Panc1 (cell line): Measurements from ENCODE around the gene SIAE. TPM values are rescaled to one million over a fixed set of nuclear protein-coding genes. Genes with fewer than 3 reads are reported as not detected.

Source experiments
- ATAC-seq: fragments of 200-7000 bp; cut with Tn5 transposase; 2 replicates; pipeline ENCODE4 v1.9.1; 2020; ENCODE audit warnings: mild to moderate bottlenecking, moderate library complexity
- BruUV-seq: library from RNA; stranded (reverse); fragments of 400-500 nt; replicated peaks from 2 replicates; lab custom pipeline; 2021; lab: Mats Ljungman, UMichigan
- CTCF ChIA-PET: fragments of 300-600 bp; sonication (Branson Sonifier 250); formaldehyde crosslinking; loops from one replicate; lab custom pipeline; 2022; ENCODE audit warnings: antibody characterized with exemption; lab: Charles Lee
- POLR2A ChIA-PET: fragments of 300-600 bp; sonication (Branson Sonifier 250); formaldehyde crosslinking; loops from one replicate; lab custom pipeline; 2022; ENCODE audit warnings: antibody characterized with exemption; lab: Charles Lee
- DNase-seq: peaks from one replicate; pipeline ENCODE4 v3.0.0-alpha.2; 2010; ENCODE audit warnings: low read depth, low spot score
- H3K27ac ChIP-seq: 2 replicates; pipeline ENCODE4 v1.5.1; 2011; ENCODE audit warnings: mild to moderate bottlenecking, low read length, inconsistent platforms
- H3K27me3 ChIP-seq: fragments of 200-500 bp; sonication (Bioruptor generic); 2 replicates; pipeline ENCODE4 v1.6.0; 2014; ENCODE audit warnings: low read length, inconsistent platforms; ENCODE audit not compliant: control insufficient read depth, insufficient read depth
- H3K36me3 ChIP-seq: fragments of 200-500 bp; sonication (Bioruptor generic); 2 replicates; pipeline ENCODE4 v1.5.1; 2014; ENCODE audit warnings: inconsistent platforms, mild to moderate bottlenecking, low read length, moderate library complexity; ENCODE audit not compliant: control insufficient read depth, insufficient read depth
- H3K4me1 ChIP-seq: 2 replicates; pipeline ENCODE4 v1.5.1; 2011; ENCODE audit warnings: inconsistent platforms, mild to moderate bottlenecking, low read length, moderate library complexity; ENCODE audit not compliant: control insufficient read depth, insufficient read depth
- H3K4me3 ChIP-seq, 2 experiments: 2 replicates each; pipeline ENCODE4 v1.5.1; 2011 to 2012; ENCODE audit warnings: low read depth in 2 of 2, low read length in 2 of 2, mild to moderate bottlenecking in 2 of 2, inconsistent platforms in 1 of 2, moderate library complexity in 1 of 2
- H3K9me3 ChIP-seq: fragments of 200-500 bp; sonication (Bioruptor generic); 2 replicates; pipeline ENCODE4 v1.5.1; 2014; ENCODE audit warnings: low read depth, mild to moderate bottlenecking, inconsistent platforms, low read length, moderate library complexity; ENCODE audit not compliant: control insufficient read depth, insufficient read depth
- POLR2AphosphoS5 ChIP-seq: IDR thresholded peaks from 2 replicates; pipeline ENCODE4 v1.6.1; 2012; ENCODE audit warnings: mild to moderate bottlenecking, low read depth, low read length, moderate library complexity
- SIN3A ChIP-seq: IDR thresholded peaks from 2 replicates; pipeline ENCODE4 v1.6.1; 2012; ENCODE audit warnings: low read depth, mild to moderate bottlenecking, low read length, moderate library complexity, borderline replicate concordance; ENCODE audit not compliant: insufficient read depth
- TCF7L2 ChIP-seq: IDR thresholded peaks from 2 replicates; pipeline ENCODE4 v1.6.1; 2011; ENCODE audit warnings: mild to moderate bottlenecking, low read depth, low read length, inconsistent platforms
- in situ Hi-C: cut with HindIII; loops from 2 replicates; pipeline ENCODE4 v1.10.0; 2016; ENCODE audit warnings: low sequenced_read_pairs, low pct_unique_long_range_greater_than_20kb
- intact Hi-C: fragments of 100-400 bp; cut with micrococcal nuclease; formaldehyde crosslinking; loops from one replicate; pipeline ENCODE4 v1.10.0; 2022; ENCODE audit not compliant: unreplicated experiment
- total RNA-seq: library from RNA; stranded (reverse); gene quantifications from one replicate; pipeline ENCODE4 v1.2.1, GENCODE V29; 2021; ENCODE audit not compliant: unreplicated experiment
- TF ChIP-seq, protein P1 (sequence below), 2 experiments: IDR thresholded peaks; 2 replicates each; pipeline ENCODE4 v1.6.1; 2011 to 2012; ENCODE audit warnings: low read depth in 2 of 2, control low read depth in 1 of 2, low read length in 1 of 2, mild to moderate bottlenecking in 1 of 2, moderate library complexity in 1 of 2; ENCODE audit not compliant: insufficient read depth in 1 of 2
- TF ChIP-seq, protein P2 (sequence below): fragments of 450-650 bp; IDR thresholded peaks from 2 replicates; pipeline ENCODE4 v1.5.1; 2017; ENCODE audit warnings: mild to moderate bottlenecking

Gene SIAE
- total RNA-seq, 1 experiment from 2014 or later, result 14.9 TPM

- Histone ChIP-seq H3K36me3 (no peaks in the 10 kb centered on the region), H3K27me3 (no peaks in the 10 kb centered on the region), H3K27ac (no peak overlapping the region), H3K4me3 (no peak overlapping the region), H3K4me1 (no peaks in the 10 kb centered on the region), H3K9me3 (no peaks in the 10 kb centered on the region)
- ATAC-seq (no peak), DNase-seq (no peak)
- BruUV-seq, result no TSS peak
- CTCF ChIA-PET, result no interaction called here
- intact Hi-C loops, result no loop called here
- TF ChIP-seq SIN3A (no peak), POLR2AphosphoS5 (no peak), TCF7L2 (no peak)
- TF ChIP-seq, protein P1, sequence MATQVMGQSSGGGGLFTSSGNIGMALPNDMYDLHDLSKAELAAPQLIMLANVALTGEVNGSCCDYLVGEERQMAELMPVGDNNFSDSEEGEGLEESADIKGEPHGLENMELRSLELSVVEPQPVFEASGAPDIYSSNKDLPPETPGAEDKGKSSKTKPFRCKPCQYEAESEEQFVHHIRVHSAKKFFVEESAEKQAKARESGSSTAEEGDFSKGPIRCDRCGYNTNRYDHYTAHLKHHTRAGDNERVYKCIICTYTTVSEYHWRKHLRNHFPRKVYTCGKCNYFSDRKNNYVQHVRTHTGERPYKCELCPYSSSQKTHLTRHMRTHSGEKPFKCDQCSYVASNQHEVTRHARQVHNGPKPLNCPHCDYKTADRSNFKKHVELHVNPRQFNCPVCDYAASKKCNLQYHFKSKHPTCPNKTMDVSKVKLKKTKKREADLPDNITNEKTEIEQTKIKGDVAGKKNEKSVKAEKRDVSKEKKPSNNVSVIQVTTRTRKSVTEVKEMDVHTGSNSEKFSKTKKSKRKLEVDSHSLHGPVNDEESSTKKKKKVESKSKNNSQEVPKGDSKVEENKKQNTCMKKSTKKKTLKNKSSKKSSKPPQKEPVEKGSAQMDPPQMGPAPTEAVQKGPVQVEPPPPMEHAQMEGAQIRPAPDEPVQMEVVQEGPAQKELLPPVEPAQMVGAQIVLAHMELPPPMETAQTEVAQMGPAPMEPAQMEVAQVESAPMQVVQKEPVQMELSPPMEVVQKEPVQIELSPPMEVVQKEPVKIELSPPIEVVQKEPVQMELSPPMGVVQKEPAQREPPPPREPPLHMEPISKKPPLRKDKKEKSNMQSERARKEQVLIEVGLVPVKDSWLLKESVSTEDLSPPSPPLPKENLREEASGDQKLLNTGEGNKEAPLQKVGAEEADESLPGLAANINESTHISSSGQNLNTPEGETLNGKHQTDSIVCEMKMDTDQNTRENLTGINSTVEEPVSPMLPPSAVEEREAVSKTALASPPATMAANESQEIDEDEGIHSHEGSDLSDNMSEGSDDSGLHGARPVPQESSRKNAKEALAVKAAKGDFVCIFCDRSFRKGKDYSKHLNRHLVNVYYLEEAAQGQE (IDR thresholded peaks at IDR 0.05; ENCODE audit: insufficient read depth in 1 of 2, low read depth in 2 of 2, low read length in 1 of 2), result no peak
- TF ChIP-seq, protein P2, sequence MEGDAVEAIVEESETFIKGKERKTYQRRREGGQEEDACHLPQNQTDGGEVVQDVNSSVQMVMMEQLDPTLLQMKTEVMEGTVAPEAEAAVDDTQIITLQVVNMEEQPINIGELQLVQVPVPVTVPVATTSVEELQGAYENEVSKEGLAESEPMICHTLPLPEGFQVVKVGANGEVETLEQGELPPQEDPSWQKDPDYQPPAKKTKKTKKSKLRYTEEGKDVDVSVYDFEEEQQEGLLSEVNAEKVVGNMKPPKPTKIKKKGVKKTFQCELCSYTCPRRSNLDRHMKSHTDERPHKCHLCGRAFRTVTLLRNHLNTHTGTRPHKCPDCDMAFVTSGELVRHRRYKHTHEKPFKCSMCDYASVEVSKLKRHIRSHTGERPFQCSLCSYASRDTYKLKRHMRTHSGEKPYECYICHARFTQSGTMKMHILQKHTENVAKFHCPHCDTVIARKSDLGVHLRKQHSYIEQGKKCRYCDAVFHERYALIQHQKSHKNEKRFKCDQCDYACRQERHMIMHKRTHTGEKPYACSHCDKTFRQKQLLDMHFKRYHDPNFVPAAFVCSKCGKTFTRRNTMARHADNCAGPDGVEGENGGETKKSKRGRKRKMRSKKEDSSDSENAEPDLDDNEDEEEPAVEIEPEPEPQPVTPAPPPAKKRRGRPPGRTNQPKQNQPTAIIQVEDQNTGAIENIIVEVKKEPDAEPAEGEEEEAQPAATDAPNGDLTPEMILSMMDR, result no peak
- in situ Hi-C loops, result no loop called here
- POLR2A ChIA-PET, result interaction anchor here (0.6 kb wide), 1 partner anchor 685 kb away, joined by 6 read pairs; no protein-coding TSS in a partner anchor
These were observed 24.9 kb downstream of the SIAE start for GRCh38 chr11:124648610-124649009.

GRCh38 chr11:124646148-124646547 is 27.4 kb downstream of the SIAE start:
- Histone ChIP-seq H3K4me1 (no peaks in the 10 kb centered on the region), H3K9me3 (no peaks in the 10 kb centered on the region), H3K27me3 (no peaks in the 10 kb centered on the region), H3K4me3 (no peak overlapping the region), H3K27ac (no peak overlapping the region), H3K36me3 (no peaks in the 10 kb centered on the region)
- in situ Hi-C loops, result no loop called here
- DNase-seq, result no peak
- CTCF ChIA-PET, result no interaction called here
- BruUV-seq, result no TSS peak
- TF ChIP-seq TCF7L2, result no peak
- TF ChIP-seq, protein P2, result no peak
- TF ChIP-seq SIN3A, result no peak
- no peak for TF ChIP-seq POLR2AphosphoS5
- TF ChIP-seq, protein P1 (IDR thresholded peaks at IDR 0.05; ENCODE audit: insufficient read depth in 1 of 2, low read depth in 2 of 2, low read length in 1 of 2), result no peak
- no peak for ATAC-seq
- POLR2A ChIA-PET, result no interaction called here
- intact Hi-C loops, result no loop called here
